ENCODE measurements around the gene GDF11. TPM values are rescaled to one million over a fixed set of nuclear protein-coding genes. Genes with fewer than 3 reads are reported as not detected.

The GDF11 gene
- total RNA-seq, 1 experiment from 2014 or later, result 31.8 TPM

DNA sequence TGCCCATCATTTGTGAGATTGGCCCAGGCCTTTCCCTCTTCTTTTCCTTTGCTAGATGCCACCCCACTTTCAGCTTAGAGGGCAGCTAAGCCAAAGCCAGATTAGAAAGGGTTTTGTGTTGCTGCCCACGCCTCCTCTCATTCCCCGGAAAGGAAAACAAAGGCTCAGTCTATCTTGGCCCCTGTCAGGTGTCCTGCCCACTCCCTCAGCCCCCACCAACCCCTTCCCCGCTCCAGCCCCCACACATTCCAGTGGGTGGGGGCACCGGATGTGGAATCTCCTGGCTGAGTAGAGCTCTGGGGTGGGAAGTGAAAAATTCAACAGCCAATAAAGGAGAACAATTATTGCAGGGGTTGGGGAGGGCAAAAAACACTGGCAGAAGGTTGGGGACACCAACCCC, 24.9 kb upstream of the GDF11 start:
- Mint-ChIP-seq H3K4me3 (peak overlapping the region; percentile 90 to 91), H3K36me3 (ENCODE audit: insufficient read depth in 1 of 3, low read depth in 3 of 3) (peaks cover 0 to 9% (median under 1%) of the 10 kb centered on the region in 3 experiments; a peak in 3 of 7 replicates), H3K27me3 (ENCODE audit: low read depth) (peaks cover 7% of the 10 kb centered on the region), H3K27ac (peak overlapping the region; percentile 94 to 99 (median 96)), H3K4me1 (peaks cover 38 to 41% of the 10 kb centered on the region in 2 experiments), H3K9me3 (peaks cover 0 to 3% of the 10 kb centered on the region in 2 experiments; a peak in 3 of 5 replicates)
- H3K9me3 ChIP-seq (ENCODE audit: control insufficient read depth, low read depth, low read length), result no peaks in the 10 kb centered on the region
- H3K23me2 ChIP-seq (ENCODE audit: insufficient read length, low read depth, low read length, poor library complexity, severe bottlenecking), result peaks cover 9% of the 10 kb centered on the region
- no peak overlapping the region for H2BK120ac ChIP-seq (ENCODE audit: low read depth, low read length, poor library complexity, severe bottlenecking)
- no peak overlapping the region for H2BK20ac ChIP-seq (ENCODE audit: low read depth, low read length, poor library complexity, severe bottlenecking)
- no peak for TF ChIP-seq CTCF (conservative IDR thresholded peaks at IDR 0.05)
- H3K27ac ChIP-seq (ENCODE audit: insufficient read length, low read depth, low read length), result peak overlapping the region; percentile 63
- peaks cover 13% of the 10 kb centered on the region; the same call in 1 of the 2 replicates for H3K4me1 ChIP-seq (ENCODE audit: insufficient read depth, low read length)
- no peaks in the 10 kb centered on the region for H4K20me1 ChIP-seq (ENCODE audit: control insufficient read depth, insufficient read depth, insufficient read length)
- no peak overlapping the region for H3T11ph ChIP-seq (ENCODE audit: low read length)
- no peak overlapping the region for H3K9ac ChIP-seq (ENCODE audit: extremely low read depth, insufficient read length, low read length)
- no peaks in the 10 kb centered on the region for H3K79me2 ChIP-seq (ENCODE audit: insufficient read depth, low read length)
- no peaks in the 10 kb centered on the region for H3K79me1 ChIP-seq (ENCODE audit: insufficient read depth, low read depth, low read length, poor library complexity, severe bottlenecking)
- H3K27me3 ChIP-seq (ENCODE audit: insufficient read depth, low read length), result no peaks in the 10 kb centered on the region
- peak overlapping the region; percentile 58 for H2BK5ac ChIP-seq (ENCODE audit: insufficient read length, low read length)
- H2BK12ac ChIP-seq (ENCODE audit: insufficient read length, low read depth, low read length), result no peak overlapping the region
- H2BK15ac ChIP-seq (ENCODE audit: low read depth, low read length), result no peak overlapping the region
- no peak overlapping the region for H2AFZ ChIP-seq (ENCODE audit: low read length)
- no peak overlapping the region for H2AK5ac ChIP-seq (ENCODE audit: insufficient read length, low read length)
- peak overlapping the region; percentile 71 for H3K4me2 ChIP-seq (ENCODE audit: insufficient read depth, insufficient read length, low read length)
- no peak overlapping the region for H3K23ac ChIP-seq (ENCODE audit: insufficient read length, low read depth, low read length)
- WGBS (ENCODE audit: extremely low coverage, insufficient read length, low lambda C conversion rate), result no CpG with 5 or more reads among the region's 4 CpGs
- no peak overlapping the region for H4K5ac ChIP-seq (ENCODE audit: insufficient read length, low read depth, low read length)
- peak; percentile 72 for DNase-seq
- no peak overlapping the region for H3K4ac ChIP-seq (ENCODE audit: low read depth, low read length)
- H4K8ac ChIP-seq (replicated peaks; ENCODE audit: insufficient read length, low read depth, low read length), result no peak overlapping the region
- no peak overlapping the region for H3K56ac ChIP-seq (ENCODE audit: insufficient read length, low read depth, low read length)
- no peak overlapping the region for H4K91ac ChIP-seq (ENCODE audit: insufficient read length, low read depth, low read length)
- no peak overlapping the region for H3K14ac ChIP-seq (ENCODE audit: insufficient read depth, low read length)
- peak overlapping the region; percentile 43 for H3K18ac ChIP-seq (ENCODE audit: insufficient read length, low read depth, low read length)
